A549 (cell line): ENCODE results near the gene ZDHHC3. TPM values are rescaled to one million over a fixed set of nuclear protein-coding genes. Genes with fewer than 3 reads are reported as not detected.
A peak's percentile ranks its signal among the peaks of the same experiment; 100 is the strongest.

Source experiments
- ATAC-seq, 2 experiments: fragments of 200-7000 bp in 1 of 2; fragments of >200 bp in 1 of 2; cut with Nextera tagmentation in 1 of 2; cut with Tn5 transposase in 1 of 2; 3 replicates each; pipeline versions ENCODE4 v1.8.0 to v1.9.1; 2018 to 2020; ENCODE audit warnings: mild to moderate bottlenecking in 1 of 2, moderate library complexity in 1 of 2
- CTCF ChIA-PET: fragments of 300-600 bp; sonication (Branson Sonifier 250); formaldehyde crosslinking; extraction: SDS; loops from one replicate; lab custom pipeline; 2021; ENCODE audit warnings: antibody characterized with exemption, inconsistent platforms; lab: Yijun Ruan, JAX
- POLR2A ChIA-PET: fragments of 350-600 bp; formaldehyde crosslinking; extraction: SDS; loops from one replicate; lab custom pipeline; 2021; ENCODE audit warnings: antibody characterized with exemption, inconsistent platforms; lab: Yijun Ruan, JAX
- DNase-seq, 2 experiments: peaks; one replicate each; pipeline versions ENCODE4 v3.0.0 to v3.0.0-alpha.2; 2011 to 2016; ENCODE audit warnings: low read depth in 1 of 2, low spot score in 1 of 2
- FAIRE-seq: peaks from 2 replicates; lab custom pipeline; 2011; peaks lifted over from hg19 to GRCh38; lab: Jason Lieb, UNC
- H3K27ac ChIP-seq, 2 experiments: fragments of >200 bp; sonication (Bioruptor Twin); formaldehyde crosslinking; 3 replicates each; pipeline ENCODE4 v1.5.1; 2016 to 2017
- H3K4me1 ChIP-seq: fragments of >200 bp; sonication (Bioruptor Twin); formaldehyde crosslinking; 3 replicates; pipeline ENCODE4 v1.6.1; 2016
- H3K4me2 ChIP-seq: fragments of >200 bp; sonication (Bioruptor Twin); formaldehyde crosslinking; 3 replicates; pipeline ENCODE4 v1.6.1; 2016
- H3K4me3 ChIP-seq: fragments of >200 bp; sonication (Bioruptor Twin); formaldehyde crosslinking; 3 replicates; pipeline ENCODE4 v1.5.1; 2016
- H3K9me3 ChIP-seq: fragments of >200 bp; sonication (Bioruptor Twin); formaldehyde crosslinking; 3 replicates; pipeline ENCODE4 v1.6.1; 2016
- CHD2 ChIP-seq: fragments of 150-350 bp; IDR thresholded peaks from 2 replicates; pipeline ENCODE4 v1.6.1; 2014; ENCODE audit warnings: low read length; ENCODE audit not compliant: partially characterized antibody
- EHF ChIP-seq: fragments of 250-450 bp; sonication (Bioruptor Pico); IDR thresholded peaks from 2 replicates; pipeline ENCODE4 v1.5.0; 2020; ENCODE audit warnings: mild to moderate bottlenecking
- EHMT2 ChIP-seq: fragments of 200-600 bp; sonication (generic); IDR thresholded peaks from 2 replicates; pipeline ENCODE4 v1.6.1; 2016; ENCODE audit warnings: antibody characterized with exemption, low read depth, mild to moderate bottlenecking, moderate library complexity
- GATA3 ChIP-seq: IDR thresholded peaks from 2 replicates; pipeline ENCODE4 v1.6.1; 2012; ENCODE audit warnings: borderline replicate concordance
- HMGXB4 ChIP-seq: fragments of 250-450 bp; sonication (Bioruptor Pico); IDR thresholded peaks from 2 replicates; pipeline ENCODE4 v1.5.0; 2021; ENCODE audit warnings: mild to moderate bottlenecking, moderate library complexity, borderline replicate concordance
- JUN ChIP-seq, 2 experiments: fragments of >200 bp; sonication (Bioruptor Twin); formaldehyde crosslinking; IDR thresholded peaks; 2 replicates in 1 of 2; 3 replicates in 1 of 2; pipeline ENCODE4 v1.6.1; 2016 to 2017
- KDM1A ChIP-seq: fragments of 200-600 bp; sonication (generic); IDR thresholded peaks from 2 replicates; pipeline ENCODE4 v1.6.1; 2016; ENCODE audit warnings: low read depth, mild to moderate bottlenecking
- KDM5A ChIP-seq: fragments of 200-600 bp; sonication (generic); IDR thresholded peaks from 2 replicates; pipeline ENCODE4 v1.6.1; 2016; ENCODE audit warnings: antibody characterized with exemption, mild to moderate bottlenecking
- MYC ChIP-seq: IDR thresholded peaks from 2 replicates; pipeline ENCODE4 v1.6.1; 2012; ENCODE audit warnings: mild to moderate bottlenecking, inconsistent platforms, low read length, improper control_type of control experiment, borderline replicate concordance
- PHF8 ChIP-seq: fragments of 200-600 bp; sonication (generic); IDR thresholded peaks from 2 replicates; pipeline ENCODE4 v1.6.1; 2016; ENCODE audit warnings: low read depth, mild to moderate bottlenecking, antibody characterized with exemption, moderate library complexity, borderline replicate concordance
- POLR2A ChIP-seq: IDR thresholded peaks from 2 replicates; pipeline ENCODE4 v1.6.1; 2012; ENCODE audit warnings: mild to moderate bottlenecking, low read length
- SREBF2 ChIP-seq: fragments of 450-650 bp; IDR thresholded peaks from 2 replicates; pipeline ENCODE4 v1.6.1; 2014; ENCODE audit warnings: mild to moderate bottlenecking, moderate library complexity
- ZC3H11A ChIP-seq: fragments of 450-650 bp; IDR thresholded peaks from 2 replicates; pipeline ENCODE4 v1.6.1; 2014; ENCODE audit warnings: antibody characterized with exemption, mild to moderate bottlenecking
- ZFP36 ChIP-seq: fragments of 450-650 bp; IDR thresholded peaks from 2 replicates; pipeline ENCODE4 v1.6.1; 2014; ENCODE audit warnings: borderline replicate concordance; ENCODE audit not compliant: partially characterized antibody
- WGBS: methylation state at CpG from one replicate; pipeline ENCODE4 v1.1.6; 2017; ENCODE audit errors: missing lambda C conversion rate; 5-methylcytosine and 5-hydroxymethylcytosine counted together
- polyA minus RNA-seq: library from RNA; depleted of rRNA, polyadenylated mRNA; stranded (reverse); fragments of >200 nt; gene quantifications from 2 replicates; pipeline ENCODE4 v1.2.3, GENCODE V29; 2011; rRNA and poly(A)+ RNA removed
- polyA plus RNA-seq, 4 experiments: library from polyadenylated mRNA; depleted of rRNA in 3 of 4; stranded (reverse); fragments of >200 nt; fragmentation: RNase III in 1 of 4; extraction: RNeasy Plus Mini Kit Qiagen cat#74134 plus additional on column Dnase treatment in 1 of 4; gene quantifications; 2 replicates in 3 of 4; 3 replicates in 1 of 4; pipeline ENCODE4 v1.2.3, GENCODE V29; 2011 to 2017
- TF ChIP-seq, protein P1 (sequence below): IDR thresholded peaks from 2 replicates; pipeline ENCODE4 v1.6.1; 2012
- TF ChIP-seq, protein P2 (sequence below): fragments of >200 bp; sonication (Bioruptor Twin); formaldehyde crosslinking; IDR thresholded peaks from 2 replicates; pipeline ENCODE4 v1.6.1; 2016
- TF ChIP-seq, protein P3 (sequence below): IDR thresholded peaks from 2 replicates; pipeline ENCODE4 v1.6.1; 2012; ENCODE audit warnings: low read depth, borderline replicate concordance

Gene ZDHHC3, protein sequence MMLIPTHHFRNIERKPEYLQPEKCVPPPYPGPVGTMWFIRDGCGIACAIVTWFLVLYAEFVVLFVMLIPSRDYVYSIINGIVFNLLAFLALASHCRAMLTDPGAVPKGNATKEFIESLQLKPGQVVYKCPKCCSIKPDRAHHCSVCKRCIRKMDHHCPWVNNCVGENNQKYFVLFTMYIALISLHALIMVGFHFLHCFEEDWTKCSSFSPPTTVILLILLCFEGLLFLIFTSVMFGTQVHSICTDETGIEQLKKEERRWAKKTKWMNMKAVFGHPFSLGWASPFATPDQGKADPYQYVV
- polyA plus RNA-seq (2011; rRNA removed) (57.7 and 84.7 TPM in 2 replicates), polyA plus RNA-seq (2017; fragmentation: RNase III; extraction: RNeasy Plus Mini Kit Qiagen cat#74134 plus additional on column Dnase treatment) (28.7 to 30.9 TPM (median 30.0 TPM) in 3 replicates), polyA minus RNA-seq (163 and 190 TPM in 2 replicates)
- 60.7 and 64.5 TPM in 2 replicates for polyA plus RNA-seq (2012; cell fraction: cytosol; rRNA removed)
- polyA plus RNA-seq (2012; cell fraction: nucleus; rRNA removed): 27.3 and 41.0 TPM in 2 replicates

DNA sequence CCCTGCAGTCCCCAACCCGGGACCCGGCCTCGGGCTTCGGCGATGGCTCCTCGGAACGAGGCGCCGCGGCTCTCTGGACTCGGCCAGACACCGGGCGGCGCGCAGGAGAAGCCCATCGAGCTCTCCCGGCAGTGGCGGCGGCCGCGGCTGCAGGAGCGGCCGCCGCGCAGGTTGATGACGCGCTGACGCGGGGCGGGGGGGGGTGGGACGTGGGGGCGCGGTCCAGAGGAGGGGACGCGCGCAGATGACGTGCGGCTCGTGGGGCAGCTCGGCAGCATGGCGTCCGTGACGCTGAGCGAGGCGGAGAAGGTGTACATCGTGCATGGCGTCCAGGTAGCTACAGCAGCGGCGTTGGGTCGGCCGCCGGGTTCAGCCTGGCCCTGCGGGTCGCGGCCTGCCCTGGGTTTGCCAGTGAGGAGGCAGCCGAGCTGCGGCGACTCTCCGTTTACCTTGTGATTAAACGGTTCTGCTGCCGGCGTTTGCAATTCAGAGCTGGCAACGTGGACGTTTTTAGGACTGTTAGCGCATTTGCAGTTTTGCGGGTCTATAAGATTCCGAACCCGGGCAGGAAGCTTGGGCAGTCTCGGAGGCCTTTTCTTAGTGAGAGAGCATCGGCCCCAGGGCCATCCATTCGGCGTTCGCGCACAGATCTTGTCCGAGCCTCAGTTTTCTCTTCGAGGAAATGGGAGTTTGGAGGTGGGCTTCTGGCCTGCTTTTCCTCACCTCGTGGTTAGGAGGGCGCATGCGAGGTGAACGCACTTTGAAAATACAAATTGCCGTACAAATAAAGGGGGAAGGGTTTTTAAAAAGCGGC, at the start of gene ZDHHC3, which contains the start of gene EXOSC7:
Gene ZDHHC3, minus strand, starts transcription at position 173 of the 814 bp plus-strand sequence. CDS start 16,738 bp downstream, outside the sequence.
Gene EXOSC7, plus strand, starts transcription at position 243 of the 814 bp plus-strand sequence. Its CDS starts 34 bp downstream, at position 277.
- FAIRE-seq: no peak
- peaks cover 13% of the 10 kb centered on the region; the same call in 2 of the 3 replicates for H3K4me1 ChIP-seq
- TF ChIP-seq, protein P1, sequence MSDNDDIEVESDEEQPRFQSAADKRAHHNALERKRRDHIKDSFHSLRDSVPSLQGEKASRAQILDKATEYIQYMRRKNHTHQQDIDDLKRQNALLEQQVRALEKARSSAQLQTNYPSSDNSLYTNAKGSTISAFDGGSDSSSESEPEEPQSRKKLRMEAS: peak; percentile 76
- no peak for TF ChIP-seq EHMT2
- no peak for TF ChIP-seq EHF (CRISPR knock-in tag)
- peak in 1 of 2 experiments; percentile 65; a peak in 2 of 5 replicates for TF ChIP-seq JUN (IDR thresholded peaks at IDR 0.05)
- TF ChIP-seq KDM1A: peak; percentile 59; the same call in 1 of the 2 replicates
- no peak for TF ChIP-seq ZC3H11A
- TF ChIP-seq POLR2A: peak; percentile 95
- TF ChIP-seq GATA3: no peak
- TF ChIP-seq, protein P2, sequence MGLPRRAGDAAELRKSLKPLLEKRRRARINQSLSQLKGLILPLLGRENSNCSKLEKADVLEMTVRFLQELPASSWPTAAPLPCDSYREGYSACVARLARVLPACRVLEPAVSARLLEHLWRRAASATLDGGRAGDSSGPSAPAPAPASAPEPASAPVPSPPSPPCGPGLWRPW: no peak
- TF ChIP-seq SREBF2: no peak
- peak; percentile 92 for TF ChIP-seq PHF8
- TF ChIP-seq KDM5A: peak; percentile 75
- peak; percentile 42; the same call in 1 of the 2 replicates for TF ChIP-seq MYC
- TF ChIP-seq, all 56 proteins: peak for 7
- peak within 1 kb of the TSS; percentile 86 to 97 for H3K27ac ChIP-seq
- ChIA-PET CTCF (no interaction called here), POLR2A (interaction anchor here (1.1 to 2.7 kb wide), 8 partner anchors 10 to 638 kb away, joined by 3 to 7 read pairs (median 3); partner anchors contain the start of genes KIAA1143, KIF15 and TCAIM)
- ATAC-seq: peak; percentile 92 to 94
- H3K9me3 ChIP-seq: no peaks in the 10 kb centered on the region
- H3K4me3 ChIP-seq: peak within 1 kb of the TSS; percentile 87
- H3K4me2 ChIP-seq: peak within 1 kb of the TSS; percentile 83
- peak; percentile 70 to 85 for DNase-seq
- under 1% methylated on average over 14 of the region's 82 CpGs for WGBS

- Histone ChIP-seq H3K4me3 (no peak overlapping the region), H3K4me2 (no peak overlapping the region), H3K9me3 (no peaks in the 10 kb centered on the region), H3K27ac (no peak overlapping the region), H3K4me1 (no peaks in the 10 kb centered on the region)
- CTCF ChIA-PET: no interaction called here
- TF ChIP-seq ZFP36 (no peak), CHD2 (no peak), PHF8 (no peak), HMGXB4 (CRISPR knock-in tag) (no peak)
- TF ChIP-seq, protein P3, sequence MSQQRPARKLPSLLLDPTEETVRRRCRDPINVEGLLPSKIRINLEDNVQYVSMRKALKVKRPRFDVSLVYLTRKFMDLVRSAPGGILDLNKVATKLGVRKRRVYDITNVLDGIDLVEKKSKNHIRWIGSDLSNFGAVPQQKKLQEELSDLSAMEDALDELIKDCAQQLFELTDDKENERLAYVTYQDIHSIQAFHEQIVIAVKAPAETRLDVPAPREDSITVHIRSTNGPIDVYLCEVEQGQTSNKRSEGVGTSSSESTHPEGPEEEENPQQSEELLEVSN: no peak
- POLR2A ChIA-PET: no interaction called here
- ATAC-seq: no peak
- 74% methylated on average over 6 of the region's 6 CpGs for WGBS
- no peak for DNase-seq
- no peak for FAIRE-seq
Measured at GRCh38 chr3:45024542-45025255, 48.7 kb upstream of the ZDHHC3 start.
